Stimulated activated CD4-positive, alpha-beta T cell treated with anti-CD3 and anti-CD28 coated beads, Interleukin-12 subunit alpha, Interleukin-12 subunit beta, amount 100 ng/mL, for 4 hours (primary cell): ENCODE data around the gene KAT5.
"Not testable (repeated sequence)": the region's sequence is repeated elsewhere in the genome, so short reads cannot be mapped to it uniquely, and the experiment has no call there.

Source experiments
- DNase-seq: peaks from one replicate; pipeline ENCODE4 v3.0.0-alpha.2; 2020

The KAT5 gene

DNA sequence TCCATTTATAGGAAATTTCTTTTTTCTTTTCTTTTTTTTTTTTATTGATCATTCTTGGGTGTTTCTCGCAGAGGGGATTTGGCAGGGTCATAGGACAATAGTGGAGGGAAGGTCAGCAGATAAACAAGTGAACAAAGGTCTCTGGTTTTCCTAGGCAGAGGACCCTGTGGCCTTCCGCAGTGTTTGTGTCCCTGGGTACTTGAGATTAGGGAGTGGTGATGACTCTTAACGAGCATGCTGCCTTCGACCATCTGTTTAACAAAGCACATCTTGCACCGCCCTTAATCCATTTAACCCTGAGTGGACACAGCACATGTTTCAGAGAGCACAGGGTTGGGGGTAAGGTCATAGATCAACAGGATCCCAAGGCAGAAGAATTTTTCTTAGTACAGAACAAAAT, 50.1 kb downstream of the KAT5 start:
- DNase-seq, result not testable (repeated sequence)

DNA sequence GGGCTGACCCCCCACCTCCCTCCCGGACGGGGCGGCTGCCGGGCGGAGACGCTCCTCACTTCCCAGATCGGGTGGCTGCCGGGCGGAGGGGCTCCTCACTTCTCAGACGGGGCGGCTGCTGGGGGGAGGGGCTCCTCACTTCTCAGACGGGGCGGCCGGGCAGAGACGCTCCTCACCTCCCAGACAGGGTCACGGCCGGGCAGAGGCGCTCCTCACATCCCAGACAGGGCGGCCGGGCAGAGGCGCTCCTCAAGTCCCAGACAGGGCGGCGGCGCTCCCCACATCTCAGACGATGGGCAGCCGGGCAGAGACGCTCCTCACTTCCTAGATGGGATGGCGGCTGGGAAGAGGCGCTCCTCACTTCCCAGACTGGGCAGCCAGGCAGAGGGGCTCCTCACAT, 50.8 kb downstream of the KAT5 start:
- DNase-seq, result not testable (repeated sequence)

DNA sequence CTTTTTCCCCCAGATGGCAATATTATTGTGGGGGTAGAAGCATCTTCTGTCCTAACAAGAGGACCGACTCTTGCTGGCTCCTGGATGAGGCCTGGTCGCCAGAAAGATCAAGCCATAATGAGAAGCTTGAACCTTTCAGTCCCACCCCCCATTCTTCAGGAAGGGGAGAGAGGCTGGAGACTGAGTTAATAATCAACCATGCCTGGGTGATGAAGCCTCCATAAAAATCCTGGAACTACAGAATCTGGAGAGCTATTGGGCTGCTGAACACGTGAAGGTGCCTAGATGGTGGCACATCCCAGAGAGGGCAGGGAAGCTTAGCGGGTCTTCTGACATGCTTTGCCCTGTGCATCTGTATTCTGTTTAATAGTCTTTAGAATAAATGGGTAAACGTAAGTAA, 52.4 kb downstream of the KAT5 start:
- DNase-seq, result no peak

DNA sequence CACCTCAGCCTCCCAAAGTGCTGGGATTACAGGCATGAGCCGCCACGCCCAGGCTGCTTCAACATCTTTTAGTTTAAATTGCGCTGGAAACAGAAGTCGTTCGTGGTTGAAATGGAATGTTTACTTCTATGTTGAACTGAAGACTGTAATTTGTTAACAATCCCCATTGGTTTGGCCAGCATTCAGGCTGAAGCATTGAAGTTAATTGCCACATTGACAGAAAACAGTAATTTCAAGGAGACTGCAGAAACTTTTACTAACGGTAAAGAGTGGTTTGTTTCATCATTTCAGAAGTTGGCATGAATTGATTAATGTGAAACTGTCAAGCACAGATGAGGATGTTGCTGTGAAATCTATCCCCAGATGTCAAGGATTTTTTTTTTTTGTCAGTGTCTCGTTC, 54.5 kb downstream of the KAT5 start:
- DNase-seq, result no peak

DNA sequence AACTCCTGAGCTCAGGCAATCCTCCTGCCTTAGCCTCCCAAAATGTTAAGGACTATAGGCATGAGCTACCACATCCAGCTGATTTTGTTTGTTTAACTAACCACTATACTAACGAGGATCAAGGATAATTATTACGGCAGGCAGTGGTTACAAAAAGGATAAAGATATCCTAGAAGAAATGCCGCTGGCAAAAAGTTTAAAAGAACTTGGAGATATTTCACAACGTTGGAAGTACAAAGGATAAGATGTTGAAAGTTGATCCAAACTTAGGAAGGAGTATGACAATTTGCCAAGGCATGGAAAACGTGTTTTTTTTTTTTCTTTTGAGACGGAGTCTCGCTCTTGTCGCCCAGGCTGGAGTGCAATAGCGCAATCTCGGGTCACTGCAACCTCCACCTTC, 55.4 kb downstream of the KAT5 start:
- no peak for DNase-seq

DNA sequence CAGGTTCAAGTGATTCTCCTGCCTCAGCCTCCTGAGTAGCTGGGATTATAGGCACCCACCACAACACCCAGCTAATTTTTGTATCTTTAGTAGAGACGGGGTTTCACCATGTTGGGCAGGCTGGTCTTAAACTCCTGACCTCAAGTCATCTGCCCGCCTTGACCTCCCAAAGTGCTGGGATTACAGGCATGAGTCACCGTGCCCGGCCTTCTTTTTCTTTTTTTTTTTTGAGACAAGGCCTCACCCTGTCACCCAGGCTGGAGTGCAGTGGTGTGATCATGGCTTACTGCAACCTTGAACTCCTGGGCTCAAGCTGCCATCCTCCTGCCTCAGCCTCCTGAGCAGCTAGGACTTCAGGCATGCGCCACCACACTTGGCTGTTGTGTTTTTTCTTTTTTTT, 55.8 kb downstream of the KAT5 start:
- DNase-seq, result not testable (repeated sequence)
